GM23338 (cell line): ENCODE measurements around the gene FBXO34. TPM values are rescaled to one million over a fixed set of nuclear protein-coding genes. Genes with fewer than 3 reads are reported as not detected.
A peak's percentile ranks its signal among the peaks of the same experiment; 100 is the strongest.

Experiments
- ATAC-seq: fragments of 200-7000 bp; cut with Tn5 transposase; 3 replicates; pipeline ENCODE4 v1.9.1; 2020
- DNase-seq: peaks from one replicate; pipeline ENCODE4 v3.0.0-alpha.2; 2015; ENCODE audit warnings: low spot score
- H2AFZ ChIP-seq: fragments of 200-600 bp; sonication (generic); 2 replicates; pipeline ENCODE4 v1.8.0; 2016; ENCODE audit warnings: antibody characterized with exemption, mild to moderate bottlenecking, moderate library complexity
- H3F3A ChIP-seq: fragments of 200-600 bp; sonication (generic); replicated peaks from 2 replicates; pipeline ENCODE4 v1.8.0; 2017; ENCODE audit warnings: antibody characterized with exemption, mixed run types, low read depth
- H3K27ac ChIP-seq: fragments of 200-600 bp; sonication (generic); 2 replicates; pipeline ENCODE4 v1.6.1; 2016; ENCODE audit warnings: low read depth
- H3K27me3 ChIP-seq: fragments of 200-600 bp; sonication (generic); 2 replicates; pipeline ENCODE4 v1.8.0; 2016; ENCODE audit warnings: mild to moderate bottlenecking, mixed run types, moderate library complexity; ENCODE audit not compliant: insufficient read depth
- H3K36me3 ChIP-seq: fragments of 200-600 bp; sonication (generic); 2 replicates; pipeline ENCODE4 v1.8.0; 2016; ENCODE audit warnings: mild to moderate bottlenecking; ENCODE audit not compliant: insufficient read depth
- H3K4me1 ChIP-seq: fragments of 200-600 bp; sonication (generic); 2 replicates; pipeline ENCODE4 v1.8.0; 2016; ENCODE audit warnings: mild to moderate bottlenecking, moderate library complexity; ENCODE audit not compliant: insufficient read depth
- H3K4me2 ChIP-seq: fragments of 200-600 bp; sonication (generic); 2 replicates; pipeline ENCODE4 v1.7.1; 2017; ENCODE audit warnings: mixed run types
- H3K4me3 ChIP-seq: fragments of 200-600 bp; sonication (generic); 2 replicates; pipeline ENCODE4 v1.6.1; 2016; ENCODE audit warnings: mixed run types
- H3K79me2 ChIP-seq: fragments of 200-600 bp; sonication (generic); replicated peaks from 2 replicates; pipeline ENCODE4 v1.8.0; 2017; ENCODE audit warnings: mild to moderate bottlenecking; ENCODE audit not compliant: insufficient read depth
- H3K9me2 ChIP-seq: fragments of 200-600 bp; sonication (generic); 2 replicates; pipeline ENCODE4 v1.8.0; 2017; ENCODE audit not compliant: insufficient read depth
- H4K20me1 ChIP-seq: fragments of 200-600 bp; sonication (generic); replicated peaks from 2 replicates; pipeline ENCODE4 v1.8.0; 2017; ENCODE audit warnings: mild to moderate bottlenecking; ENCODE audit not compliant: insufficient read depth
- H3K27ac Mint-ChIP-seq: 2 replicates; pipeline ENCODE4 v1.8.0; 2020; ENCODE audit warnings: inconsistent platforms, mild to moderate bottlenecking, moderate library complexity, mixed read lengths
- H3K27me3 Mint-ChIP-seq: 3 replicates; pipeline ENCODE4 v1.8.0; 2022; ENCODE audit warnings: low read depth, mild to moderate bottlenecking, moderate library complexity, mixed read lengths, inconsistent platforms; ENCODE audit not compliant: insufficient read depth, poor library complexity
- H3K36me3 Mint-ChIP-seq: 3 replicates; pipeline ENCODE4 v1.8.0; 2021; ENCODE audit warnings: low read depth, mild to moderate bottlenecking, inconsistent platforms, moderate library complexity, mixed read lengths
- H3K4me1 Mint-ChIP-seq: 3 replicates; pipeline ENCODE4 v1.8.0; 2020; ENCODE audit warnings: mild to moderate bottlenecking, inconsistent platforms, mixed read lengths
- H3K4me3 Mint-ChIP-seq: 3 replicates; pipeline ENCODE4 v1.8.0; 2021; ENCODE audit warnings: moderate library complexity, mild to moderate bottlenecking, inconsistent platforms, mixed read lengths
- H3K9me3 Mint-ChIP-seq: 3 replicates; pipeline ENCODE4 v1.8.0; 2020; ENCODE audit warnings: moderate library complexity, mild to moderate bottlenecking, inconsistent platforms, mixed read lengths
- EZH2 ChIP-seq: fragments of 200-600 bp; sonication (generic); IDR thresholded peaks from one replicate; pipeline ENCODE4 v1.8.0; 2017; ENCODE audit warnings: antibody characterized with exemption, mild to moderate bottlenecking, low read depth; ENCODE audit not compliant: unreplicated experiment
- EZH2phosphoT487 ChIP-seq: fragments of 200-600 bp; sonication (generic); IDR thresholded peaks from one replicate; pipeline ENCODE4 v1.8.1; 2018; ENCODE audit warnings: antibody characterized with exemption; ENCODE audit not compliant: unreplicated experiment
- NANOG ChIP-seq: IDR thresholded peaks from 2 replicates; pipeline ENCODE4 v1.6.1; 2016; ENCODE audit warnings: antibody characterized with exemption, borderline replicate concordance
- STAT1 ChIP-seq: IDR thresholded peaks from one replicate; pipeline ENCODE4 v1.6.1; 2016; ENCODE audit warnings: antibody characterized with exemption; ENCODE audit not compliant: unreplicated experiment
- ZNF114 ChIP-seq: fragments of 250-450 bp; sonication (Bioruptor Pico); IDR thresholded peaks from 2 replicates; pipeline ENCODE4 v1.5.0; 2020; ENCODE audit warnings: mild to moderate bottlenecking, moderate library complexity
- polyA plus RNA-seq: library from polyadenylated mRNA; unstranded; fragments of >200 nt; fragmentation: Nextera tagmentation; extraction: Ambion mirVana; gene quantifications from 2 replicates; pipeline ENCODE4 v1.2.1, GENCODE V29; 2016
- total RNA-seq: library from RNA; depleted of rRNA; stranded (reverse); fragments of >200 nt; shearing (Covaris generic); gene quantifications from 2 replicates; pipeline ENCODE4 v1.2.3, GENCODE V29; 2014
- TF ChIP-seq, protein P1 (sequence below), 2 experiments: fragments of 200-600 bp in 1 of 2; sonication (generic) in 1 of 2; conservative IDR thresholded peaks; 2 replicates each; pipeline versions ENCODE4 v1.5.1 to v1.6.1; 2016 to 2017; ENCODE audit warnings: antibody characterized with exemption in 2 of 2, low read depth in 2 of 2, mild to moderate bottlenecking in 2 of 2, moderate library complexity in 1 of 2
- TF ChIP-seq, protein P2 (sequence below): IDR thresholded peaks from 2 replicates; pipeline ENCODE4 v1.6.1; 2016; ENCODE audit warnings: antibody characterized with exemption

Gene FBXO34
- total and polyA plus RNA-seq, 2 experiments from 2014 or later = 9.4 to 13.4 TPM

DNA sequence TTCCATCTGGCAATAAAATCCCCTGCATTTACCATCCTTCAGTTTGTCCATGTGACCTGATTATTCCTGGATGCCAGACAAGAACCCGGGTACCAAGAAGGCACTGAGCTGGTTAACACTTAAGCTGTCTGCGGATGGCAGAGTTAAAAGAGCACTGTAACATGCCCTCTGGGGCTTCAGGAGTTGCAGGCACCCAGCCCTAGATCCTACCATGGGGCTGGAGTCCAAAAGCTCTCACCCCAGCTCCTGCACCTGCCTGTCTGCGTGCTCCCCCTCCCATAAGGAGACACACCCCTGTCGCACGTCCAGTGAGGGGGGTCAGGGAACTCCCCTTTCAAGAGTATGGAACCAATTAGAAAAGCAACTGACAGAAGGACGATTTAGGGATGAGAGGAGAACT is 14.6 kb upstream of the FBXO34 start:
- no peaks in the 10 kb centered on the region for H3K79me2 ChIP-seq
- DNase-seq = no peak
- H3K36me3 Mint-ChIP-seq = no peaks in the 10 kb centered on the region
- no peak overlapping the region for H3K27ac ChIP-seq
- H3K4me1 ChIP-seq = no peaks in the 10 kb centered on the region
- H3K9me3 Mint-ChIP-seq = no peaks in the 10 kb centered on the region
- ATAC-seq = no peak
- TF ChIP-seq, protein P1, sequence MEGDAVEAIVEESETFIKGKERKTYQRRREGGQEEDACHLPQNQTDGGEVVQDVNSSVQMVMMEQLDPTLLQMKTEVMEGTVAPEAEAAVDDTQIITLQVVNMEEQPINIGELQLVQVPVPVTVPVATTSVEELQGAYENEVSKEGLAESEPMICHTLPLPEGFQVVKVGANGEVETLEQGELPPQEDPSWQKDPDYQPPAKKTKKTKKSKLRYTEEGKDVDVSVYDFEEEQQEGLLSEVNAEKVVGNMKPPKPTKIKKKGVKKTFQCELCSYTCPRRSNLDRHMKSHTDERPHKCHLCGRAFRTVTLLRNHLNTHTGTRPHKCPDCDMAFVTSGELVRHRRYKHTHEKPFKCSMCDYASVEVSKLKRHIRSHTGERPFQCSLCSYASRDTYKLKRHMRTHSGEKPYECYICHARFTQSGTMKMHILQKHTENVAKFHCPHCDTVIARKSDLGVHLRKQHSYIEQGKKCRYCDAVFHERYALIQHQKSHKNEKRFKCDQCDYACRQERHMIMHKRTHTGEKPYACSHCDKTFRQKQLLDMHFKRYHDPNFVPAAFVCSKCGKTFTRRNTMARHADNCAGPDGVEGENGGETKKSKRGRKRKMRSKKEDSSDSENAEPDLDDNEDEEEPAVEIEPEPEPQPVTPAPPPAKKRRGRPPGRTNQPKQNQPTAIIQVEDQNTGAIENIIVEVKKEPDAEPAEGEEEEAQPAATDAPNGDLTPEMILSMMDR (conservative IDR thresholded peaks at IDR 0.05; ENCODE audit: low read depth in 2 of 2) = no peak
- no peak for TF ChIP-seq NANOG
- no peak overlapping the region for H3K27ac Mint-ChIP-seq
- H3K4me1 Mint-ChIP-seq = peaks cover 3% of the 10 kb centered on the region; the same call in 1 of the 3 replicates
- H3K27me3 Mint-ChIP-seq = peaks cover 1% of the 10 kb centered on the region
- no peaks in the 10 kb centered on the region for H3K27me3 ChIP-seq
- H3K9me2 ChIP-seq = no peaks in the 10 kb centered on the region
- no peaks in the 10 kb centered on the region for H3K36me3 ChIP-seq
- H3K4me3 ChIP-seq = no peak overlapping the region
- H3K4me2 ChIP-seq = no peak overlapping the region
- no peaks in the 10 kb centered on the region; the same call in 1 of the 2 replicates for H4K20me1 ChIP-seq
- peak overlapping the region; percentile 44; the same call in 1 of the 2 replicates for H2AFZ ChIP-seq
- no peak overlapping the region for H3K4me3 Mint-ChIP-seq
- H3F3A ChIP-seq = no peaks in the 10 kb centered on the region

DNA sequence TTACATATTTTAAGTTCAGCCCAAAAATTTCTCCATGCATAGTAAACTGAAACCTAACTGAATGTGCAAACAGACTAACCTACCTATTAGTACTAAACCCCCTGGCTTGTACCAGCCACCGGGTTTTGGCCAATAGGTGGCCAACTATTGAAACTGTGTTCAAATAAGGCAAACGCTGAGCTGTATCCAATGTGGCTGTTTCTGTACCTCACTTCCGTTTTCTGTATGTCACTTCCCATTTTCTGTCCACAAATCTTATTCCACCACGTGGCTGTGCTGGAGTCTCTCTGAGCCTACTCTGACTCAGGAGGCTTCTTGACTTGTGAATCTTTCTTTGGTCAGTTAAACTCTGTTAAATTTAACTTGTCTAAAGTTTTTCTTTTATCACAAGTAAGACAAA is 6.0 kb upstream of the FBXO34 start:
- H3K27ac ChIP-seq = no peak overlapping the region
- no peaks in the 10 kb centered on the region for H3K79me2 ChIP-seq
- no peaks in the 10 kb centered on the region for H3K36me3 ChIP-seq
- H3K4me3 ChIP-seq = no peak overlapping the region
- Mint-ChIP-seq H3K27me3 (peaks cover 4% of the 10 kb centered on the region), H3K9me3 (no peaks in the 10 kb centered on the region), H3K27ac (no peak overlapping the region), H3K4me3 (no peak overlapping the region), H3K4me1 (peaks cover 6% of the 10 kb centered on the region; the same call in 2 of the 3 replicates), H3K36me3 (no peaks in the 10 kb centered on the region)
- ATAC-seq = no peak
- TF ChIP-seq, protein P1 (conservative IDR thresholded peaks at IDR 0.05; ENCODE audit: low read depth in 2 of 2) = 0 out of 4 replicates have a peak, but pooled peaks of 1 of the 2 experiments have one; percentile 2
- TF ChIP-seq ZNF114 (CRISPR knock-in tag) = no peak
- H3K27me3 ChIP-seq = no peaks in the 10 kb centered on the region
- H4K20me1 ChIP-seq = no peaks in the 10 kb centered on the region
- no peaks in the 10 kb centered on the region for H3K4me1 ChIP-seq
- H3F3A ChIP-seq = no peaks in the 10 kb centered on the region
- peaks cover 4% of the 10 kb centered on the region; the same call in 1 of the 2 replicates for H3K9me2 ChIP-seq
- H3K4me2 ChIP-seq = no peak overlapping the region
- H2AFZ ChIP-seq = peak overlapping the region; percentile 67; the same call in 1 of the 2 replicates
- no peak for DNase-seq

DNA sequence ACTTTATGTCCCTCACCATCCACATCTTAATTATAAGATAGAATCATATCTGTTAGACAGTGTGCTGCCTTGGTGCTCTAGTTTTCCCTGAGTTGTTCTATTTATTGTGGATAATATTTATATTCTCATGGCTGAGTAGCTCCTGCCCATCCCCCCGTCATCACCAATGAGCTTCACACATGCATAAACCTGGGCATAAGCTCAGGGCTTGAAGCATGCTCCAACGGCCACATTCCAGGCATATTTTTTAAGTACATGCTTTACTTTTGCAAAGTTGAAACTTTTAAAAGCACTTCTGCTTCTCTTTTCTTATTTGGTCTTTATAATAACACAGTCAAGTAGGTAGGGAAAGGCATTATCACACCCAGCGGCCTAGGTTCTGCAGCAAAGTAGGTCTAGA is 3.4 kb upstream of the FBXO34 start:
- peaks cover 16% of the 10 kb centered on the region; the same call in 2 of the 3 replicates for H3K4me1 Mint-ChIP-seq
- H4K20me1 ChIP-seq = no peaks in the 10 kb centered on the region
- no peak overlapping the region for H3K27ac Mint-ChIP-seq
- H3K4me1 ChIP-seq = peaks cover 2% of the 10 kb centered on the region; the same call in 1 of the 2 replicates
- no peak overlapping the region for H3K4me3 Mint-ChIP-seq
- H3K36me3 ChIP-seq = no peaks in the 10 kb centered on the region
- no peak for DNase-seq
- H3K9me2 ChIP-seq = peaks cover 4% of the 10 kb centered on the region; the same call in 1 of the 2 replicates
- no peak overlapping the region for H3K27ac ChIP-seq
- no peak overlapping the region for H3K4me3 ChIP-seq
- no peak for ATAC-seq
- H3F3A ChIP-seq = no peaks in the 10 kb centered on the region
- no peak overlapping the region for H3K4me2 ChIP-seq
- H3K79me2 ChIP-seq = peaks cover 11% of the 10 kb centered on the region
- H2AFZ ChIP-seq = no peak overlapping the region
- no peaks in the 10 kb centered on the region for H3K9me3 Mint-ChIP-seq
- no peaks in the 10 kb centered on the region for H3K27me3 ChIP-seq
- no peaks in the 10 kb centered on the region for H3K36me3 Mint-ChIP-seq
- peaks cover 6% of the 10 kb centered on the region for H3K27me3 Mint-ChIP-seq
- no peak for TF ChIP-seq EZH2phosphoT487
- TF ChIP-seq EZH2 = no peak
- no peak for TF ChIP-seq STAT1
- TF ChIP-seq, protein P2, sequence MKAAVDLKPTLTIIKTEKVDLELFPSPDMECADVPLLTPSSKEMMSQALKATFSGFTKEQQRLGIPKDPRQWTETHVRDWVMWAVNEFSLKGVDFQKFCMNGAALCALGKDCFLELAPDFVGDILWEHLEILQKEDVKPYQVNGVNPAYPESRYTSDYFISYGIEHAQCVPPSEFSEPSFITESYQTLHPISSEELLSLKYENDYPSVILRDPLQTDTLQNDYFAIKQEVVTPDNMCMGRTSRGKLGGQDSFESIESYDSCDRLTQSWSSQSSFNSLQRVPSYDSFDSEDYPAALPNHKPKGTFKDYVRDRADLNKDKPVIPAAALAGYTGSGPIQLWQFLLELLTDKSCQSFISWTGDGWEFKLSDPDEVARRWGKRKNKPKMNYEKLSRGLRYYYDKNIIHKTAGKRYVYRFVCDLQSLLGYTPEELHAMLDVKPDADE = no peak
- no peak for TF ChIP-seq ZNF114 (CRISPR knock-in tag)
- no peak for TF ChIP-seq NANOG
